Testis (tissue), 2 donors: ENCODE results near the gene AOC1.

Experiments used
- CTCF ChIP-seq, 3 experiments: fragments of 450-650 bp in 2 of 3; fragments of 200-600 bp in 1 of 3; sonication (generic) in 1 of 3; IDR thresholded peaks; one replicate each; pipeline ENCODE4 v1.5.1; 2016 to 2019; ENCODE audit warnings: antibody characterized with exemption in 3 of 3, mild to moderate bottlenecking in 2 of 3, moderate library complexity in 1 of 3
- POLR2A ChIP-seq: fragments of 450-650 bp; IDR thresholded peaks from one replicate; pipeline ENCODE4 v1.6.1; 2017; ENCODE audit warnings: antibody characterized with exemption, mild to moderate bottlenecking, moderate library complexity

GRCh38 chr7:150824379-150825177 is 27.7 kb upstream of the AOC1 start:
- TF ChIP-seq CTCF (IDR thresholded peaks at IDR 0.05): no peak
- TF ChIP-seq POLR2A: no peak
